ENCODE data around the gene CD300A. TPM values are rescaled to one million over a fixed set of nuclear protein-coding genes. Genes with fewer than 3 reads are reported as not detected.

Gene CD300A
- total and polyA plus RNA-seq, 4 donors, result 2.2 to 11.5 (median 8.0) TPM

- Histone ChIP-seq H3K36me3 (ENCODE audit: control insufficient read depth in 4 of 4, insufficient read depth in 3 of 4, low read depth in 1 of 4, low read length in 3 of 4) (no peaks in the 10 kb centered on the region), H3K27me3 (ENCODE audit: control insufficient read depth in 4 of 4, insufficient read depth in 4 of 4, low read length in 3 of 4) (no peaks in the 10 kb centered on the region), H3K4me1 (ENCODE audit: control insufficient read depth in 4 of 4, insufficient read depth in 4 of 4, low read length in 3 of 4) (peaks cover 7 to 55% (median 49%) of the 10 kb centered on the region in 4 donors), H3K27ac (ENCODE audit: low read depth in 1 of 2, low read length in 2 of 2) (peak overlapping the region; percentile 85 to 94), H3K9me3 (ENCODE audit: control insufficient read depth in 4 of 4, low read length in 3 of 4) (no peaks in the 10 kb centered on the region), H3K9ac (ENCODE audit: low read depth in 1 of 2, low read length in 2 of 2) (no peak overlapping the region), H3K4me3 (ENCODE audit: low read depth in 1 of 3, low read length in 3 of 3) (no peak overlapping the region)
- no peak for DNase-seq (ENCODE audit: low spot score)
- 49% methylated on average over 15 of the region's 15 CpGs for WGBS
- TF ChIP-seq HNF4G (IDR thresholded peaks at IDR 0.05), result no peak
- peak in 1 of 2 donors; percentile 9 for TF ChIP-seq HNF4A (conservative IDR thresholded peaks at IDR 0.05)
These were observed 11.3 kb upstream of the CD300A start for GRCh38 chr17:74455025-74455545.

GRCh38 chr17:74455821-74456220 lies 10.6 kb upstream of the CD300A start:
- Histone ChIP-seq H3K4me3 (ENCODE audit: low read depth in 1 of 3, low read length in 3 of 3) (no peak overlapping the region), H3K36me3 (ENCODE audit: control insufficient read depth in 4 of 4, insufficient read depth in 3 of 4, low read depth in 1 of 4, low read length in 3 of 4) (no peaks in the 10 kb centered on the region), H3K27me3 (ENCODE audit: control insufficient read depth in 4 of 4, insufficient read depth in 4 of 4, low read length in 3 of 4) (no peaks in the 10 kb centered on the region), H3K9ac (ENCODE audit: low read depth in 1 of 2, low read length in 2 of 2) (no peak overlapping the region), H3K9me3 (ENCODE audit: control insufficient read depth in 4 of 4, low read length in 3 of 4) (no peaks in the 10 kb centered on the region), H3K4me1 (ENCODE audit: control insufficient read depth in 4 of 4, insufficient read depth in 4 of 4, low read length in 3 of 4) (peaks cover 7 to 47% (median 41%) of the 10 kb centered on the region in 4 donors), H3K27ac (ENCODE audit: low read depth in 1 of 2, low read length in 2 of 2) (no peak overlapping the region)
- 87% methylated on average over 5 of the region's 5 CpGs for WGBS
- no peak for DNase-seq (ENCODE audit: low spot score)
- TF ChIP-seq YY1 (IDR thresholded peaks at IDR 0.05) (no peak), GABPA (IDR thresholded peaks at IDR 0.05 in 1 of 2, conservative IDR thresholded peaks at IDR 0.05 in 1 of 2) (no peak), ATF3 (IDR thresholded peaks at IDR 0.05) (no peak), HNF4A (conservative IDR thresholded peaks at IDR 0.05) (no peak), SP1 (IDR thresholded peaks at IDR 0.05) (no peak), FOXA2 (IDR thresholded peaks at IDR 0.05) (no peak), NR2F2 (IDR thresholded peaks at IDR 0.05) (no peak), RAD21 (IDR thresholded peaks at IDR 0.05) (no peak), EGR1 (IDR thresholded peaks at IDR 0.05; ENCODE audit: low read depth in 2 of 2) (no peak), HNF4G (IDR thresholded peaks at IDR 0.05) (no peak), RXRA (IDR thresholded peaks at IDR 0.05) (no peak), JUND (IDR thresholded peaks at IDR 0.05) (no peak), MAX (IDR thresholded peaks at IDR 0.05) (no peak), FOXA1 (IDR thresholded peaks at IDR 0.05) (no peak), TAF1 (conservative IDR thresholded peaks at IDR 0.05) (no peak)
- TF ChIP-seq, protein P1, sequence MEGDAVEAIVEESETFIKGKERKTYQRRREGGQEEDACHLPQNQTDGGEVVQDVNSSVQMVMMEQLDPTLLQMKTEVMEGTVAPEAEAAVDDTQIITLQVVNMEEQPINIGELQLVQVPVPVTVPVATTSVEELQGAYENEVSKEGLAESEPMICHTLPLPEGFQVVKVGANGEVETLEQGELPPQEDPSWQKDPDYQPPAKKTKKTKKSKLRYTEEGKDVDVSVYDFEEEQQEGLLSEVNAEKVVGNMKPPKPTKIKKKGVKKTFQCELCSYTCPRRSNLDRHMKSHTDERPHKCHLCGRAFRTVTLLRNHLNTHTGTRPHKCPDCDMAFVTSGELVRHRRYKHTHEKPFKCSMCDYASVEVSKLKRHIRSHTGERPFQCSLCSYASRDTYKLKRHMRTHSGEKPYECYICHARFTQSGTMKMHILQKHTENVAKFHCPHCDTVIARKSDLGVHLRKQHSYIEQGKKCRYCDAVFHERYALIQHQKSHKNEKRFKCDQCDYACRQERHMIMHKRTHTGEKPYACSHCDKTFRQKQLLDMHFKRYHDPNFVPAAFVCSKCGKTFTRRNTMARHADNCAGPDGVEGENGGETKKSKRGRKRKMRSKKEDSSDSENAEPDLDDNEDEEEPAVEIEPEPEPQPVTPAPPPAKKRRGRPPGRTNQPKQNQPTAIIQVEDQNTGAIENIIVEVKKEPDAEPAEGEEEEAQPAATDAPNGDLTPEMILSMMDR (IDR thresholded peaks at IDR 0.05; ENCODE audit: low read depth, low read length, missing input control), result no peak
- TF ChIP-seq, protein P2, sequence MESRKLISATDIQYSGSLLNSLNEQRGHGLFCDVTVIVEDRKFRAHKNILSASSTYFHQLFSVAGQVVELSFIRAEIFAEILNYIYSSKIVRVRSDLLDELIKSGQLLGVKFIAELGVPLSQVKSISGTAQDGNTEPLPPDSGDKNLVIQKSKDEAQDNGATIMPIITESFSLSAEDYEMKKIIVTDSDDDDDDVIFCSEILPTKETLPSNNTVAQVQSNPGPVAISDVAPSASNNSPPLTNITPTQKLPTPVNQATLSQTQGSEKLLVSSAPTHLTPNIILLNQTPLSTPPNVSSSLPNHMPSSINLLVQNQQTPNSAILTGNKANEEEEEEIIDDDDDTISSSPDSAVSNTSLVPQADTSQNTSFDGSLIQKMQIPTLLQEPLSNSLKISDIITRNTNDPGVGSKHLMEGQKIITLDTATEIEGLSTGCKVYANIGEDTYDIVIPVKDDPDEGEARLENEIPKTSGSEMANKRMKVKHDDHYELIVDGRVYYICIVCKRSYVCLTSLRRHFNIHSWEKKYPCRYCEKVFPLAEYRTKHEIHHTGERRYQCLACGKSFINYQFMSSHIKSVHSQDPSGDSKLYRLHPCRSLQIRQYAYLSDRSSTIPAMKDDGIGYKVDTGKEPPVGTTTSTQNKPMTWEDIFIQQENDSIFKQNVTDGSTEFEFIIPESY (IDR thresholded peaks at IDR 0.05), result no peak
- TF ChIP-seq, protein P3, sequence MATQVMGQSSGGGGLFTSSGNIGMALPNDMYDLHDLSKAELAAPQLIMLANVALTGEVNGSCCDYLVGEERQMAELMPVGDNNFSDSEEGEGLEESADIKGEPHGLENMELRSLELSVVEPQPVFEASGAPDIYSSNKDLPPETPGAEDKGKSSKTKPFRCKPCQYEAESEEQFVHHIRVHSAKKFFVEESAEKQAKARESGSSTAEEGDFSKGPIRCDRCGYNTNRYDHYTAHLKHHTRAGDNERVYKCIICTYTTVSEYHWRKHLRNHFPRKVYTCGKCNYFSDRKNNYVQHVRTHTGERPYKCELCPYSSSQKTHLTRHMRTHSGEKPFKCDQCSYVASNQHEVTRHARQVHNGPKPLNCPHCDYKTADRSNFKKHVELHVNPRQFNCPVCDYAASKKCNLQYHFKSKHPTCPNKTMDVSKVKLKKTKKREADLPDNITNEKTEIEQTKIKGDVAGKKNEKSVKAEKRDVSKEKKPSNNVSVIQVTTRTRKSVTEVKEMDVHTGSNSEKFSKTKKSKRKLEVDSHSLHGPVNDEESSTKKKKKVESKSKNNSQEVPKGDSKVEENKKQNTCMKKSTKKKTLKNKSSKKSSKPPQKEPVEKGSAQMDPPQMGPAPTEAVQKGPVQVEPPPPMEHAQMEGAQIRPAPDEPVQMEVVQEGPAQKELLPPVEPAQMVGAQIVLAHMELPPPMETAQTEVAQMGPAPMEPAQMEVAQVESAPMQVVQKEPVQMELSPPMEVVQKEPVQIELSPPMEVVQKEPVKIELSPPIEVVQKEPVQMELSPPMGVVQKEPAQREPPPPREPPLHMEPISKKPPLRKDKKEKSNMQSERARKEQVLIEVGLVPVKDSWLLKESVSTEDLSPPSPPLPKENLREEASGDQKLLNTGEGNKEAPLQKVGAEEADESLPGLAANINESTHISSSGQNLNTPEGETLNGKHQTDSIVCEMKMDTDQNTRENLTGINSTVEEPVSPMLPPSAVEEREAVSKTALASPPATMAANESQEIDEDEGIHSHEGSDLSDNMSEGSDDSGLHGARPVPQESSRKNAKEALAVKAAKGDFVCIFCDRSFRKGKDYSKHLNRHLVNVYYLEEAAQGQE (IDR thresholded peaks at IDR 0.05), result no peak

Data from liver (tissue), 9 donors.